NCI-H1417 treated with DMSO at 0.1 percent for 48 hours (cell line): ENCODE measurements around the gene TMCC3.

Source experiments
- DNase-seq: peaks from one replicate; lab custom pipeline; 2025; lab: John Stamatoyannopoulos, UW

TMCC3 gene

GRCh38 chr12:94671917-94672316, 21.6 kb upstream of the TMCC3 start:
- no peak for DNase-seq

DNA sequence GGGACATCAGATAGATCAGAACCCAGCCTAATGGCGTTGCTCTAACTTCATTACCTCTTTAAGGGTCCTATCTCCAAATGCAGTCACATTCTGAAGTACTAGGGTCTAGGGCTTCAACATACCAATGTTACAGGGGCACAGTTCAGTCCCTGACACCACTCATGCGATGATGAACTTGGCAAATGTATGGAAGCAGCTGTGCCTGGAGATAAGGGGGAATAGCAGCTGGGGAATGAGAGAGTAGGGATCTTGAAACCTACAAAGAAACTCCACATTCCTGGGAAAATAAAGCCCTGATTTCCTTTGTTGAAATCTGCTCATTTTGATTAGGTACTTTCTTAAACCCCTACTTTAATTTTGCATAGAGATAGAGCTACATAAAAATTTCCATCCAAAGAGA, 20.5 kb upstream of the TMCC3 start:
- DNase-seq, result no peak

GRCh38 chr12:94670075-94670474, 19.7 kb upstream of the TMCC3 start:
- no peak for DNase-seq

DNA sequence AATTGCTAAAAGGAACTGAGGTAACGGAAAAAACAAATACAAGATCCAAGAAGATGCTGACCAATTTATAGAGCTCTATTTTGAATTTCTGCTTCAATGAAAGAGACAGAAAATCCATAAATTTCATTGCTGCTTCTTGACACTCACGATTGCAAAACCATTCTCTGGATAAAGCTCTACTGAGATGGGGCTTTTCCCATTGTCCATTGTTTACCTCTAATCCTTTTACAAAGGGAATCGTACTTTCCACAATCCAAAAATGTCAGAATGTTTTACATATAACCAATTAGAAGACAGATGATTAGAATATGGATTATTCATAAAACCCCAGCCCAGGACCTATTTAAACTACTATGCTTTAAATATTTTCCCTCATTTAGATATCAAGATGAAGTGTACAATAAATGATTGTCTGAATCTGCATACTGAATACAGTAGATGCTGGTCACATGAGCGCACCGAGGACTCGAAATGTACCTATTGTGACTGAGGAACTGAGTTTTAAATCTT, 16.7 kb upstream of the TMCC3 start:
- DNase-seq, result no peak

- DNase-seq, result no peak
Observed at GRCh38 chr12:94666158-94666557, 15.8 kb upstream of the TMCC3 start.

- DNase-seq, result no peak
Observed at GRCh38 chr12:94663702-94664101, 13.3 kb upstream of the TMCC3 start.

DNA sequence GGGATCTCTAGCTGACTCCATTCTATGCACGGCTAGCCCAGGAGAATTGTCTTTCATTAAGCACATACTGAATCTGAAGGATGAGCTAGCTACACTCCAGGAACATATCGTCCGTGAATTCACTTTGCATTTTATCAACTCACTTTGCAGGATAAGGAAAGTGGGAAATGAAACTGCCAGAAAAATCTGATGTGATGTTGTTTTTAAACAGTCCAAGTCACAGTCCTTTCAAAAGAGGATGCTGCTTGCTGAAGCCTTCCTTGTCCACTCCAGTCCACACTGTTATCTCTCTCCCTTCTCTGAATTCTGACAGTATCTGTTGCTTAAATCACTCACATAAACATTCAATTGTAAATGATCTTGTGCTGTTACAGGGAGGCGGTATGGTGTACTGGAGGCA, 12.7 kb upstream of the TMCC3 start:
- DNase-seq, result no peak

DNA sequence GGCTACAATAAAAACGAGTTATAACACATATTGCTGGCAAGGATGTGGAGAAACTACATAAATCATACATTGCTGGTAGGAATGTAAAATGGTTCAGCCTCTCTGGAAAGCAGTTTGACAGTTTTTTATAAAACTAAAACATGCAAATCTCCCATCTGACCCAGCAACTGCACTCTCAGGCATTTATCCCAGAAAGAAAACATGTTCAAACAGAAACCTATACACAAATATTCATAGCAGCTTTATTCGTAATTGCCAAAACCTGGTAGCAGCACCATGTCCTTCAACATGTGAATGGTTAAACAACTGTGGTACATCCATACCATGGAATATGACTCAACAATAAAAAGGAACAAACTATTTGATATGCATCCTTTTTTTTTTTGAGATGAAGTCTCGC, 10.1 kb upstream of the TMCC3 start:
- DNase-seq, result no peak

DNA sequence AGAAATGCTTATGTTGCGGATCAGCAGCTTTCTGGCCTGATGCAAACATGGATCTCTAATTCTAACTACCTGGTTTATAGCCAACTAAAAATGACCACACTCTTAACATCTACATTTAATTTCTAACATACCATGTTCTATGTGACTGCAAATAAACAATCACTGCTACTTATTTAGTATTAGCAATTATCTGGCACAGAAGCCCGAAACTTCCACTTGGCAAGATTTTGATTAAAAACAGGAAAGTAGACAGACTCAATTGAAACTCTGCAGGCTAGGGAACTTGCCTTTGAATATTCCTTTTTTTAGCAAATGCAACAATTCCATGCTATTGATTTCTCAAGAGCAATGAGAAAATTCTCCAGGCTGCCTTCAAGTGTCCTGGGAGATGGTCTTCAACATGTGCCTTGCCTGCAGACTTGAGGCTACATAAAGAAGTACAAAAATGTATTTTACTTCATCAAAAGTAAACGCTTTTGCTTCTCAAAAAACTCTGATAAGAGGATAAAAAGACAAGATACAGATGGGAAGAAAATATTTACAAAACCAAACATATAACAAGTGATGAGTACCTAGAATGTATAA, 9.1 kb upstream of the TMCC3 start:
- no peak for DNase-seq

GRCh38 chr12:94658931-94659330, 8.6 kb upstream of the TMCC3 start:
- no peak for DNase-seq

DNA sequence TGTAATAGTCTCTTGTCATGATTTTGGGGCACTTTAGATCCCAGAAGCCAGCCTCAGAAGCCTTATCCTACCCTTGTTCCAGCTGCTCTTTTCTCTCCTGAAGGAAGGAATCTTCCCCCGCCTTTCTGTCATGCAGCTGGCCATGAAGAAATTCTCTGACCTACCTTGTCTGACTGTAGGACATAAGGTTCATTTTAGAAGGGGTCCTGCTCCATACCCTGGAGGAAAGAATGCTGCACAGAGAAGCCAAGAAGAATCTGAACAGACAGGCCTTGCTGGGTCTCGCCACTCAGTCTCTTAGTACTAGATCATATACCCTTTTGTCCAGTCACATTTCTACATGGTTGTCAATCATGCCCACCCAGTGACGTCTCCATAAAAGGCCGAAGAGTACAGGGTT, 6.2 kb upstream of the TMCC3 start:
- no peak for DNase-seq

DNA sequence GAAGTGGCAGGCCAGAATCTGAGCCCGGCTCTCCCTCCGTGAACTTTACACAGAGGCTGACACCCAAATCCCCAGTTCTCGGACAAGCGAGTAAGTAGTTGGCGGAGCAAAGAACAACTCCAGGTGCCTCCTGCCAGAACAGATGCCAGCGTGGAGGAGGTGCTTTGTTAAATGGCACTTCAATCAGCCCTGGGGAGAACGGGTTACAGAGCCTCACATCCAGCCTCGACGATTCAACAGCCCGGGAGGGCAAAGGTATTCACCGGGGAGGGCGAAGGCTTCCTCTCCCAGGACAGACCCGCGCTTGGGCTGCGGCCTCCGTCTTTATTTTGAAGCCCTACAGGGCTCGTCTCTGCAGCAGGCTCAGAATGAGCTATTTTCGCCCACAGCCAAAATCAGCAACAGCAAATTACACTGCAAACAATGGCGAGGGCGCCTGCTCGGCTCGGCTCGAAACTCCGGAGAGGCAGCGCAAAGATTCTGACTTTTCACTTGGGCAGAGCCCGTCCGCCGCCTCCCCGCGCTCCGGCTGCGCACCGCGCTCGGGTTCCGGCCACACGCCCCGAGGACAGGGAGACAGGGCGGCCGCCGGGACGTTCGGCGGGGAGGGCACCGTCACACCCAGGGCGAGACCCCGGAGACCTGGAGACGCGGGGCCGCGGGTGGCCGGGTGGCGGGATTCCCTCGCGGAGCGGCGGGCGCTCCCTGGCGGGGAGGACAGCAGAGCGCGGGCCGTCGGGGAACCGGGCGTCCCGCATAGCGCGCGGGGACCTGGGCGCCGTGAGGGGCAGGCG, 811 bp downstream of the TMCC3 start:
- no peak for DNase-seq

GRCh38 chr12:94648578-94648977, 1.8 kb downstream of the TMCC3 start:
- no peak for DNase-seq

DNA sequence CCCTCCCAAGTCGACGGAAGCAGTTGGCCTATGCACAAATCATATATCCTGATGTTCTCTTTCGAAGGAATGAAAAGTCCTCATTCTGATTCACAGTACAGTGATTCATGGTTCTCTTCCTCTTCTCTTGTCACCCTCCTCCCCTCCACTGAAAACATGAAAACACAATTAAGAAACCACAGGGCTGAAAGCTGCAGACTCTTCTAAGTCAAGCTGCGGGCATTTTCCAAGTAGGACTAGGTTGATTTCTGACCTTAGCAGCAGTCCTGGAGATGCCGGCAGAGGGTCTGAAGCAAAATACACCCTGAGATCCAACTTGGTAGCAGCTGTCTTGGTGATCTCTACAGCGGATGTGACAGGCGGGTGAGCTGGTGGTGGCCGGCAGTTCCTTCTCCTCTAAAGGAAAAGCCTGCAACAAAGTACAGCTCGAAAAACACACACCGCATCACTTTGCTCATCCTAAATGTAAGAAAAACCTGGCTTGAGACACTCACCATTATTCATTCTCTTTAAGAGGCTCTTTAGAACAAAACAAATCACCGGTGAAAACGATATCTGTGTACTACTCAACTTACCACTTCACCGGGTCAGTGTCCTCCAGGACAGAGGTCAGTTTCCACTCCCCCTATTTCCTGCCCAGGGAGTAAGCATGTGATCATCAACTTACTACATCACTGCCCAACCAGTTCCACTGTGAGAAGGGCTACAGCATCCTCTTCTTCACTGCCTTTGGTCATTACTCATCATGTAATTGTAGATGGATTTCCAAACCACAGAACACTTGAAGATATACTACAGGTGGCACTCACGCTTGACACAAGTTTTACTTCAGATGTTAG, 6.0 kb downstream of the TMCC3 start:
- no peak for DNase-seq

- no peak for DNase-seq
Observed at GRCh38 chr12:94643606-94644005, 6.8 kb downstream of the TMCC3 start.

GRCh38 chr12:94641283-94641682, 9.1 kb downstream of the TMCC3 start:
- no peak for DNase-seq

DNA sequence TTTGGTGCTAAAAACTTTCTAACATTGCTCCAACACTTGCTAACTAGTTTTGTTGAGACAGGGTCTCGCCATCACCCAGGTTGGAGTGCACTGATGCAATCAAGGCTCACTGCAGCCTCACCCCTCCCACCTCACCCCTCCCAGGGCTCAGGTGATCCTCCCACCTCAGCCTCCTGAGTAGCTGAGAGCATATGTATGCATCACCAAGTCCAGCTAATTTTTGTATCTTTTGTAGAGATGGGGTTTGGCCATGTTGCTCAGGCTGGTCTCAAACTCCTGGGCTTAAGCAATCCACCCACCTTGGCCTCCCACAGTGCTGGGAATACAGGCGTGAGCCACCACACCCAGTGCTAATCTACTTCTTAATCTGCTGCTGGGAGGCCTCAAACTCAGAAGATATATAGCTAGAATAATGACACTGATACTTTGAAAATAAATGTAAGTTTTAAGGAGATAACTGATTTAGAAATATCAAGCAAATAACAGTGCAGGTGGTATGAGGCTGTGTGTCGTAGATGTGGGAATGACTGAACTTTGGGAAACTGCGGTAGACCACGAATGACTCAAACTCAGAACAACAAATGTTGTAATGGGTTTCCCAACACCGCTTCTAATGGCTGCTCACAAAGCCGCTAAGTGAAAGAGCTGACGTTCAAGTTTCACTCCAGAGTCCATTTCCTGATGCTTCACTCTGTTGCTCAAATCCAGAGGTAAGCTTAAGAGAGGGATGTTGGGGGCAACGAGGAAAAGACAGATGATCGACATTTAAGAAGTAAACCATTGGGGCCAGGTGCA, 10.0 kb downstream of the TMCC3 start:
- no peak for DNase-seq

GRCh38 chr12:94638521-94638920, 11.8 kb downstream of the TMCC3 start:
- DNase-seq, result no peak

GRCh38 chr12:94637390-94638113, 12.8 kb downstream of the TMCC3 start:
- DNase-seq, result no peak

GRCh38 chr12:94636462-94637085, 13.8 kb downstream of the TMCC3 start:
- DNase-seq, result no peak

- DNase-seq, result no peak
Observed at GRCh38 chr12:94634717-94635116, 15.6 kb downstream of the TMCC3 start.
